Measurements from ENCODE around the gene KREMEN1.
"Not testable (repeated sequence)": the region's sequence is repeated elsewhere in the genome, so short reads cannot be mapped to it uniquely, and the experiment has no call there.

KREMEN1 gene

GRCh38 chr22:29072979-29073617, at the start of gene KREMEN1:
Gene KREMEN1 (plus strand): TSS chr22:29073035. CDS start chr22:29073131, 96 bp downstream.
- no peak for DNase-seq (ENCODE audit: extremely low read depth in 1 of 2, low read depth in 1 of 2)

DNA sequence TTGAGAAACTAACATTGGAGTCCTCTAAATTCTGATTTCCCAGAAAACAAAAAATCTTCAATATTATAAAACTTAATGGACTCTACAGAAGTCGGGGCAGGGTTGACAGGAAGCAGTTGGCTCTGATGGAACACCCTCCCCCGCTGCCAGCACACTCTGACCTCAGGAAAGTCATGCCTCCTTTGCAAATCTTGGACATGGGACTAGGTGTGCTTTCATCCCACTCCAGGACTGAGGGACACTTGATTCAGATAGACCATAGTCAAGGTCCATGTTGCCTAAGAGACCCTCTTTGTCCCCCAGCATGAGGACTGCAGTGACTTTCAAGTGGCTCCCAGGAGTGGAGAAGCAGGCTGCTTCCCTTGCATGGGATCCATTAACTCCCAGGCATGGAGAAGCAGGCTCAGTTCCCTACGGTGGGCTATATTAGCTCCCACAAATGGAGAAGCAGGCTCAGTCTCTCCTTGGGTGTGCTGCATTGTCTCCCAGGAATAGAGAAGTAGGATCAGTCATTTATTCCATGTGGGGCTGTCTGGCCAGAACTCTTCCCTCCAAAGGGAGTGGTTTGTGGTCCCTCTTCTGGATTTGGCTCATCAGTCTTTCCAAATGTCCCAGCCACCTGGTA, 49.6 kb upstream of the KREMEN1 start:
- no peak for DNase-seq (ENCODE audit: extremely low read depth in 1 of 2, low read depth in 1 of 2)

DNA sequence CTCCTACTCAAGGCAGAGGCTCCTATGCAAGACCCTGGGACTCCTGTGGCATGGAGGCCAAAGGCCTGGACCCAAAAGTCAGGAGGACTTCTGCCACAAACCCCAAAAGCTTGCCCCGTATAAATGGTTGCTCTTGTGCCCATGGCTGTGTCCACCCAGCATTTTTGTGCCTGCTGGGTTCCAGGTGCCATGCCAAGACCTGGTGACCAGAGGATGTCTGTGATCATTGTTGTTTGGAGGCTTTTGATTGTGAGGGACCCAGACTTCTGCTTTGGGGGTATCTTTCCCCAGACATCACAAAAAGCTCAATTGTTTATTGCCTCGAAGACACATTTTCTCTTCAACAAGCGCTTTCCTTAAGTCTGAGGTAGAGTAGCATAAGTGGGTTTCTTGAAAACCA, 46.3 kb upstream of the KREMEN1 start:
- DNase-seq (ENCODE audit: extremely low read depth in 1 of 2, low read depth in 1 of 2) = no peak

GRCh38 chr22:29028468-29028867, 44.4 kb upstream of the KREMEN1 start:
- no peak for DNase-seq (ENCODE audit: extremely low read depth in 1 of 2, low read depth in 1 of 2)

DNA sequence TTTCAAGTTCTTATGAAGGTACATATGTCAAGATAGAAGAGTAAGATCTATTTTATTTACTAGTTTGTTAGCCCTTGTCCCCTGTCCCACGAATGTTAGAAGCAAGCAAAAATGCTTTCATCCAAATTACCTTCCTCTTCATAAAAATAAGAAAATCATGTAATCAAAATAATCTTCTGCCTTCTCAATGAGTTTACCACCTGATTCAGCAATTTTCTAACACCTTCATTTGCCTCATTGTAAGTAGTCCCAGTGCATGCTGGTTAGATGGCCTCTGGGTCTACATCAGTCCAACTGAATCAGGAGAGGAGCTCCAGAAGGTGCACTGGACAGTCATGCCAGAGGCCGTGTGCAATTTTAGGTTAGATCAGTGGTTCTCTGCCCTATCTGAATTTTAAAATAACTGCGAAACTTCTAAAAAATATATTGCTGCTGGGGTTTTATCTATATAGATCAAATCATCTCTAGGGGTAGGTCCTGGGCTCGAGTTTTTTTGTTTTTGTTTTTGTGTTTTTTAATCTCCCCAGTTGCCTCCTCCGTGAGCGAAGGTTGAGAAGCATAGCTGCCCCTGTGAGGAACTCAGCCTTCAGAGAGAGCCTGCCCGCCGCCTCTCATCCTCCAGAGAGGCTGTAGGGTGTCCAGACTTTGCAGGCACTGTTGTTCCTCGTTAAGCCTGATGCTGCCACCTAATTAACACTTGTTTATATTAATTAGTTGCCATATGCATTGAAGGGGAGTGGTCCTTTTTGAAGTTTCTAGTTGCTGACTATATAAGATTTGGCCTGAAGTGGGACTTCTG, 43.4 kb upstream of the KREMEN1 start:
- DNase-seq (ENCODE audit: extremely low read depth in 1 of 2, low read depth in 1 of 2) = no peak

DNA sequence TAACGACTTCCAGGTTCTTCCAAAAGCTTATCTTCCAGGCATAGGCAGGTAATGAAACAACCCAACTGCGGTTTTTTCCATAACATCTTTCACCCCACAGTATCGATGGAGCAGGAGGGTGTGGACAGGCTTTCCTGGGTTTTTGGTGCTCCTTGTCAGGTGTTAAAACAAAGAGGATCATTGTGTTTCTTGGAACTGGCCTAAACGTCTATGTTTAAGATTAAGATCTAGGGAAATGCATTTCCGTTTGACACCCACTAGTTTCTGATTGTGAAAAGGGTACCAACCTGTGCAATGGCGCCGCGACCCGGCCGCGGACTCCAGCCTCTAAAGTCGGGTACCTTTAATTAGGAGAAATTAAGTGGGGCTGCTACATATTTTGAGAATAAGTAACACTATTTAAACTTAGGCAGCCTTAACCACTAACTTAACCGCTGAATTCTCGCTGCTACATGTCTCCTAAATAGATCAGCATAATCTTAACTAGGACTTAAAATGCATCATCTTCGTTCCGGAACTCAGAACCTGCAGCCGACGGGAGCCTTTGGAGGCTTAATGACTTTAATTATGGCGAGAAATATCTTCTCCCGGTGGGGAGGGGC, 42.7 kb upstream of the KREMEN1 start:
- no peak for DNase-seq (ENCODE audit: extremely low read depth in 1 of 2, low read depth in 1 of 2)

DNA sequence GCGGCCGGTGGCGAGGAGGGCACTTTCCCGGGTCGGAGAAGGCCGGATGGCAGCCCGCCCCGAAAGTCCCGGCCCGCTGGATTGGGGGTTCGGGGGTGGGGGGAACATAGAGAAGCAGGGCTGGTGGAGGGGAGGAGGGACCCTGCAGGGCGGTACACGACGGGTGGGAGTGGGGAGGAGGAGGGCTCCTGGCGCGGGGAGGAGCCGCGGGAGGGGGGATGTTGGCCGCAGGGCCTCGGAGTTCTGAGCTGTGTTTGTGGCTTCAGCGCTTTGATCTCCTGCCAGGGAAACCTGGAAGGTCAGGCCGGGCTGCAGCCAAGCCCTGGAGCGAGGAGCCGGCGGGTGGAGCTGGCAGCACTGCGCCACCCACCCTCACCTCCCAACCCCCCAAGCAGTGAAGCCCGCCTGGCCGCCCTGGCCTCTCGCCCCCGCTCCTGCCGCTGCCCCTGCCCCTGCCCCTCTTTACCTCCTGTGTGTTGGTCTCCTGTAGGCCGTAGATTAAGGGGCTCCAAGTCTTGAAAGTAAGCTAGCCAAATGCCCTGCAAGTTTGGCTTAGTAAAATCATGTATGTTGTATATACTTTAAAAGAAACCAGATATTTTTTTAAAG, 42.1 kb upstream of the KREMEN1 start:
- no peak for DNase-seq (ENCODE audit: extremely low read depth in 1 of 2, low read depth in 1 of 2)

DNA sequence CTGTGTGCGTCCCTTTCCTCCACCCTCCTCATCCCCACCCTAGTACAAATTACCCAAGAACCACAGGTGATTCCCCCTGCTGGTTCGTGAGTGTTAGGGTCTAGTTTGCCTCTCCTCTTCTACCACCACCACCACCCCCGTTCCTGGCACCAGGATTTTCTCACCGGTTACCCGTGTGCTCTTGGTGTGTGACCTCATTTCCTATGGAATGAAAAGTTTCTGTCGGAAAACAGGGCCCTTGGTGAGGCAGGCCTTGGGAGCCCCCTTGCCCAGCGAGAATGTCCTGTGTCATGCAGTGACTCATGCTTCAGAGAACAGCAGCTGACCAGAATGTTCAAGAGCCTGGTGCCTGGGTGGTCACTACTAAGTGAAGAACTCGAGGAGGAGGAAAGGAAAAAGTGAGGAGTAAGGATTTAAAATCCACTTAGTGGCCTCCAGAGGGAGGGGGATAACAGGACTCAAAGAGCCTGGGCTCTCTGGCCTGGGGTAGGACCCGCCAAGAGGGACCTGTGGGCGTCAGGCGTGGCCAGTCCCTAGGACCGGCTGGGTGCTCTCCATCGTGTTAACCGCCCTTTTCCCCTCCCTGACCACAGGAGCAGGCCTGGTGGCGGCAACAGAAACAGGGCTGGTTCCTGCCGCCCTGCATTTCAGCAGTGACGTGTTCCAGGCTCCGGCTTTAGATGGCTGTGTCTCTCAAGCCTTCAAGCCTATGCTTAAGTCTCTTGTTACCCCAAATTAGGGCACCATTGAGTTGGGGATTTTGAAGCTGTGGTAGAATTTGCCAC, 41.4 kb upstream of the KREMEN1 start:
- DNase-seq (ENCODE audit: extremely low read depth in 1 of 2, low read depth in 1 of 2) = no peak

DNA sequence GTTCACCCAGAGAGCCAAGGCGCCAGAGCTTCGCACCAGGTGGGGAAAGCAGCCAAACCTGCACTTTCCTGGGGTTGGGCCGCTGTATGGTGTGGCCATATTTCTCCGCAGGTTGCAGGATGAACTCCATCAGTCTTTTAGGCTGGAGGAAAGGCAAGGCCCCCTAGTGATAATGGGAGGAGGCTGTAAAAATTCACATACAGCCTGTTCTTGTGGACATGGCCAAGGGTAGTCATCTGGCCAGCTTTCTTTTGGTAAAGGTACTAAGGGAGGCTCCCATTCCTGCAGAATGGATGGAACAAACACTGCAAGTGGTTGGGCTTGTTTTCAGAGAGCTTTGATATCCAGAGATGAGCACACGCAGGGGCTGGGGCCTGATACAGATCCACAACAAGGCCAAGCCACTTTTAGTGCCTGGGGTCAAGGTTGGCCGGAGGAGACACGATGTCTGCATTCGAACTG, 40.8 kb upstream of the KREMEN1 start:
- no peak for DNase-seq (ENCODE audit: extremely low read depth in 1 of 2, low read depth in 1 of 2)

GRCh38 chr22:29032584-29032983, 40.3 kb upstream of the KREMEN1 start:
- no peak for DNase-seq (ENCODE audit: extremely low read depth in 1 of 2, low read depth in 1 of 2)

DNA sequence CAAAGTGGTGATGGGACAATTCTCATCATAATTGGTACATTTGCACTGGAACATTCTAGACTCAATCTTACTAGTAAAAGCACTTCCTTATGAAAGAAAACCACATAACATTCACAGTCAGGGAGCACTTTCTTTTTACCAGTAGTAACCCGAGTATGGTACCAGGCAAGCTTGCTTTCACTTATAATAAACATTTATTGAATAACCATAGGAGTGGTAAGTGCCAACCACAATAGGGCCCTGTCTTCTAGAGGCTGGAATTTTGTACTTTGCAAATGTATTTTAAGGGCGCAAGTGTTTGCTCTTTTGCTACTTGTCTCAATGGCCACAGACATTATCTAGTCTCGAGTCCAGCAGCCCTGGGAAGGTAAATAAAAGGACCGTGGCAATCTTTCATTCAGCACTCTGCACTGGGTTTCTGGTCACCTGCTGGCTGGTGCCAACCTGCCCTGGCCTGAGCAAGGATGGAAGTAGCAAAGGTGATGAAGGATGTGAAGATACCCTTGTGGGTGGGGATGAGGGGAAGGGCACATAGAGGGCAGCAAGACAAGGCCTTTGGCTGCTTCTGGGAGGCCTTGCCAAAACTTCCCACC, 35.4 kb upstream of the KREMEN1 start:
- no peak for DNase-seq (ENCODE audit: extremely low read depth in 1 of 2, low read depth in 1 of 2)

GRCh38 chr22:29039148-29039547, 33.7 kb upstream of the KREMEN1 start:
- DNase-seq (ENCODE audit: extremely low read depth in 1 of 2, low read depth in 1 of 2) = no peak

GRCh38 chr22:29039684-29040083, 33.2 kb upstream of the KREMEN1 start:
- DNase-seq (ENCODE audit: extremely low read depth in 1 of 2, low read depth in 1 of 2) = not testable (repeated sequence)

DNA sequence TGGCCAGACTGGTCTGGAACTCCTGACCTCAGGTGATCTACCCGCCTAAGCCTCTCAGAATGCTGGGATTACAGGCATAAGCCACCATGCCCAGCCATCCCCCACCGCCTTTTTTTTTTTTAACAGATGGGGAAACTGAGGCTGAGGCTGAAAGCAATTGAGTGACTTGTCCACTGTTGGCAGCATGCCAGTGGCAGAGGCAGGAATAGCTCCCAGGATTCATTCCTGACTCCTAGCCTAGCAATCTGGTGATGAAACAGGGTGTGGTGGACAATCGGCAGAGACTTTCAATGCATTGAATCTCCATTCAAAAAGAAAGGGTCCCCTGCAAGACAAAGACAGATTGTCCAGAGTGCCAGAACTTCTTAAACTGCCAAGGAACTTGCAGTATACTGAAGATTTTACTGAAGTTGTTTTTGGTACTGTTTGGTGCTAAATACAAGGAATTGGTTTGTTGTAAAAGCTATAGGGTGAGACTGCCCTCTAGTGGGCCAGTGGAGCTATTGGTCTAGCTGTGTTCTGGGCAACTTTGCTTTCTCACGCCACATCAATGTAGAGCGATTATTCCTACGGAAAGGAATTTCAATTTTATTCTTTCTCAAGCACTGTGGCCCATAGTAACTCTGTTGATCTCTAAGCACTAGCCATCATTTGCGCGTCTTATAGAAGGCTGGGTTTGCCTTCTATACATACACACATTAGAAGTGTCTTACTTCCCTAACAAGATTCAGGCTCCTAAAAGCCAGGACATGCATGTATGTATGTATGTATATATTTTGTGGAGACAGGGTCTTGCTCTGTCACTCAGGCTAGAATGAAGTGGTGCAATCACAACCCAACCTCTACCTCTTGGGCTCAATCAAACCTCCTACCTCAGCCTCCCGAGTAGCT, 32.2 kb upstream of the KREMEN1 start:
- DNase-seq (ENCODE audit: extremely low read depth in 1 of 2, low read depth in 1 of 2) = peak; percentile 11 to 21

DNA sequence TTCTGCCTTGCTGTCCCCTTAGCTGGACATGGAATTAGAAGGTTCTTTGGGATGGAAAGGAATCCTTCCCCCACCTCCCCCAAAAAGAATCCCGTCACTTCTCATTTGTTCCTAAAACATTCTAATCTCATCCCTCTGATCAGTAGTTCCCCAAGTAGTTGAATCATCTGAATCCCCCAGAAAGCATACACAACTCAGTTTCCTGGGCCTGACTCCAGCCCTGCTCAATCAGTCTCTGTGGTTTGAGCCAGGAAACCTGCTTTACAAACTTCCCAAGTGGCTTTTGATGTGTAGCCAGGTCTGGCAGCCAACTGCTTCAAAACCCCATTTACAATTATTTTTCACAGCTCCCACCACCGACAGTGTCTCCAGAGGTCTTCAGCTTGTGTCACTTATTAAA, 31.4 kb upstream of the KREMEN1 start:
- no peak for DNase-seq (ENCODE audit: extremely low read depth in 1 of 2, low read depth in 1 of 2)

DNA sequence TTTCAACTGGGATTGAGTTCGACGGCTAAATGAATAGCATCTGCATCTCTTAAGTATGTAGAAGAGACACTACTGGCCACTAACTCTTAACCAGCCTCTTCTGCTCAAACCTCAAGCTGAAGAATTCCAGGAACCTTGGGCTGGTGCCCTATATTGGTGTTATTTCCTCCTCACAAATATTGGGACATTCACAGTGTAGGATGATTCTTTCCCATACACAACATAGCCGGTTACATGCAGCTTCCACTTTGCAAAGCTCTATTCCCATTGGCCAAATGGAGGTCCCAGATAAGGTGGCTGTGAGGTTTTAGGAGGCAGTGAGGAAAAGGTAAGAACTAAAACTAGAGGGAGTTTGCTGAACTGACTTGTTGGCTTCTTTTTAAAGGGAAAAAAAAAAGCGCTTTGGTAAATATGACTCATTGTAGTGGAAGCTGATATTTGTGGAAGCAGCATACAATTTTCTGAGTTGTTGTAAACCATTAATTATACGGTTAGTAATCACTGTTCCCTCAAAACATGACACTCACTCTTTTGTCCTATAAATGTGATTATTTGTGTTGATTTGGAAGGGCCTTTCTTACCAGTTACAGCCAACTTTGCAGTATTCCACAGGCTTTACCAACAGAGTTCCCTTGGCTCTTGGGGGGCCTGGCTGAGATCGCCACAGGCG, 28.8 kb upstream of the KREMEN1 start:
- DNase-seq (ENCODE audit: extremely low read depth in 1 of 2, low read depth in 1 of 2) = no peak

DNA sequence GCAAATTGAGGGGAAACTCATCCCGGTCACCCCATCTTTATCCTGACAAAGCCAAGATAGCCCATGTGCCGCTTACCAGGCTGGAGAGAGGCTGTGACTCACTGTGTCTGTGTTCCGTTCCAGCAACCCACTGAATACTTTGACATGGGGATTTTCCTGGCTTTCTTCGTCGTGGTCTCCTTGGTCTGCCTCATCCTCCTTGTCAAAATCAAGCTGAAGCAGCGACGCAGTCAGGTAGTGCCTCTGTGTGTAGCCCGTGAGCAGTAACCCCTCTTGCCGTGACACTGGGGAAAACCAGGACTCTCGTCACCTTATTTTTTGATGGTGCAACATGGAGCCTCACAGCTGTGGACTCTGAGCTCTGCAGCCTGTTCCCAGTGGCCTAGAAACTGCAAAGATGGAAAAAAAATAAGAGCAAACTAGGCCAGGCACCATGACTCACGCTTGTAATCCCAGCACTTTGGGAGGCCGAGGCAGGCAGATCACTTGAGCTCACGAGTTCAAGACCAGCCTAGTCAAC, 28.1 kb upstream of the KREMEN1 start:
- DNase-seq (ENCODE audit: extremely low read depth in 1 of 2, low read depth in 1 of 2) = no peak
